ENCODE data around the gene FBXO17.
A peak's percentile ranks its signal among the peaks of the same experiment; 100 is the strongest.
"Not testable (repeated sequence)": the region's sequence is repeated elsewhere in the genome, so short reads cannot be mapped to it uniquely, and the experiment has no call there.

The FBXO17 gene

DNA sequence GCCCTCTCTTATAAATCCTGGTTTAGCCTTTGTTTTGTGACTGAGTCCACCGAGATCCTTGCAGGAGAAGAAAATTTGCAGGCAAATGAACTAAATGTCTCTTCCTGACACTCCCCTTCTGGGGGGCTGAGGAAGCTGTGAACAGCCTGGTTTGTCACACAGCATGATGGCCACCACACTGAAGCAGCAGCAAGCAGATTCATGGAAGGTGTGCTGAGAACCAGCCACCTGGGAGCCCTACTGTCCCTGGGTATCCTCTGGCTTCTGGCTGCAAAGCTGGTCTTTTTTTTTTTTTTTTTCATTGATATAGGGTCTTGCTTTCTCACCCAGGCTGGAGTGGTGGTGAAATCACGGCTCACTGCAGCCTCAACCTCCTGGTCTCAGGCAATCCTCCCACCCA is 33.6 kb downstream of the FBXO17 start:
- DNase-seq, result no peak

DNA sequence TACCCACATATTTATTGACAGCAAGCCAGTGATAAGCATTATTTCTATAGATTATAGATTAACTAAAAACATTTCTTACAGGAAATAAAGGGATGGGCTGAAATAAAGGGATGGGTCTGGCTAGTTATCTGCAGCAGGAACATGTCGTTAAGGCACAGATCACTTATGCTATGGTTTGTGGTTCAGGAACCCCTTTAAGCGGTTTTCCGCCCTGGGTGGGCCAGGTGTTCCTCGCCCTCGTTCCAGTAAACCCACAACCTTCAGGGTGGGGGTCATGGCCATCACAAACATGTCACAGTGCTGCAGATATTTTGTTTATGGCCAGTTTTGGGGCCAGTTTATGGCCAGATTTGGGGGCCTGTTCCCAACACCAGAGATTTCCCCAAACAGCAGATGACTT is 34.1 kb downstream of the FBXO17 start:
- not testable (repeated sequence) for DNase-seq

DNA sequence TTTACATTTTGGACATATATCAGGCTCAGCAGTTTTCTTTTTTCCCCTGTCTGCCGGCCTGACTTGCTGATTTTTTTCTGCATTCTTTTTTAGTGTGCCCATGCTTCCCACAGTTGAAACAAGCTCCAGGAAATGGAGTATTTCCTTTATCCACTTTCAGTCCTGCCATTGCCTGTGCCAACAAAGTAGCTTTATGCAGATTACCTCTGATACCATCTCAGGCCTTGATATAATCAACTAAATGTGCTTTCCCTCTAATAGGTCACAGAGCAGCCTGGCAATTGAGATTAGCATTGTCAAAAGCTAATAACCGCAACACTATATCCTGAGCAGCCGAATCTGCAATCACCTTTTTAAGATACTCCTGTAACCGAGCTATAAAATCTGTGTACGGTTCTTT is 35.6 kb downstream of the FBXO17 start:
- DNase-seq, result no peak

- DNase-seq, result no peak
Observed at GRCh38 chr19:38933544-38933943, 42.0 kb downstream of the FBXO17 start.

DNA sequence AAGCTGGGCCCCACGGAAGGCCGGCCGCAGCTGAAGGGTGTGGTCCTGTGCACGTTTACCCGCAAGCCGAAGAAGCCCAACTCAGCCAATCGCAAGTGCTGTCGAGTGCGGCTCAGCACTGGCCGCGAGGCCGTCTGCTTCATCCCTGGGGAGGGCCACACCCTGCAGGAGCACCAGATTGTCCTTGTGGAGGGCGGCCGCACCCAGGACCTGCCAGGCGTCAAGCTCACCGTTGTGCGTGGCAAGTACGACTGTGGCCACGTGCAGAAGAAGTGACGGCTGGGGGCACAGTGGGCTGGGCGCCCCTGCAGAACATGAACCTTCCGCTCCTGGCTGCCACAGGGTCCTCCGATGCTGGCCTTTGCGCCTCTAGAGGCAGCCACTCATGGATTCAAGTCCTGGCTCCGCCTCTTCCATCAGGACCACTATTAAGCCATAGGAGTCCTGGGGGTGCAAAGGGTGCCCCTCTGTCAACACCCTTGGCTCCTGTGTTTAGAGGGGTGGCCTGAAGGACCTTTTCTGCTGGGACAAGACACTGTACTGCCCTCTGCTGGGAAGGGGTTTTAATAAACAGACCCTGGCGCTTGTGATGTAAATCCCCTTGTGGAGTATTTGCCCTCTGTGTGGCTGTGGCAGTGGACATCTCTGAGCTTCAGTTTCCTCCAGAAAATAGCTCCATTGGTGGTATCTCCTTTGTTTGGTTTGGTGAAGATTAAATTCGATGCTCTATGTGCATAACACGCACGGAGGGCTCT is 42.9 kb downstream of the FBXO17 start:
- DNase-seq, result no peak

- no peak for DNase-seq
Observed at GRCh38 chr19:38931521-38931793, 44.1 kb downstream of the FBXO17 start.

- peak; percentile 99 for DNase-seq
Observed at GRCh38 chr19:38930776-38931520, 44.6 kb downstream of the FBXO17 start, which contains the start of gene MRPS12. TSS of gene MRPS12 (plus strand) at chr19:38930944. CDS start at chr19:38931295, 351 bp downstream.

- DNase-seq, result peak; percentile 95
Observed at GRCh38 chr19:38929929-38930775, 45.4 kb downstream of the FBXO17 start, which contains the start of gene SARS2. TSS of gene SARS2 (minus strand) at chr19:38930763. CDS start at chr19:38930736, 27 bp downstream.

DNA sequence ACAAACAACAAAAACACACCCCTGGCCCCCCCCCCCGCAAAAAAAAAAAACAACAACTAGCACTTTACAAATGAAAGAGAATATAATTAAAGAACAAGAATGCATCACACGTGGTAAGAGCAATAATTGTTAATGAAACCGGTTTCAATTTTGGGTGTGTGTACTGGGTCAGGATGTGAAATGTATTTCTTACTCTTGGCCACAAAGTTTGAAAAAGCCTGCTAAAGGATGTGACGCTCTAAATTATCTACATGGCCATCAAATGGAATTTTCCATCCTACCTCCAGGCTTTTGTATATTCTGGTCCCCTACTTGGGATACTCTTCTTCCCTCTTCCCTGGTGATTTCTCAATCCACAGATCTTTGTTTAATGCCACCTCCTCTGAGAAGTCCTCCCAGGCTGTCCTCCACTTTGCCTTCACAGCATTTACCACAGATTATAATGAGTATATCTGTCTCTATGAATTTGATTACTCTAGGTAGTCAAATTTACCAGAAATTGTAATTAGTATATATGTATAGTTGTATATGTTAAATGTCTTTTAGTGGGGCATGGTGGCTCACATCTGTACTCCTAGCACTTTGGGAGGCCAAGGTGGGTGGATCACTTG is 47.0 kb downstream of the FBXO17 start:
- DNase-seq, result no peak

- DNase-seq, result no peak
Observed at GRCh38 chr19:38924388-38924787, 51.2 kb downstream of the FBXO17 start.

DNA sequence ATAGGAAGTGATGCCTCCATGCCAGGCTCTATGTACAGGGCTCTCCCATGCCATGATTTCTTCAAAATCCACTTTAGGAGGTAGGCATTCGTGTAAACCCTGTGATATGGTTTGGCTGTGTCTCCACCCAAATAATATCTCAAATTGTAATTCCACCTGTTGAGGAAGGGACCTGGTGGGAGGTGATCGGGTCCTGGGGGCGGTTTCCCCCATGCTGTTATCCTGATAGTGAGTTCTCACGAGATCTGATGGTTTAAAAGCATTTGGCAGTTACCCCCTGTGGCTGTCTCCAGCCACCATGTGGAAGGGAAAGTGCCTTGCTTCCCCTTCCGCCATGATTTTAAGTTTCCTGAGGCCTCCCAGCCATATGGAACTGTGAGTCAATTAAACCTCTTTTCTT is 53.1 kb downstream of the FBXO17 start:
- no peak for DNase-seq

GRCh38 chr19:38921420-38922274 is 53.9 kb downstream of the FBXO17 start:
- DNase-seq, result no peak

- no peak for DNase-seq
Observed at GRCh38 chr19:38920602-38921419, 54.7 kb downstream of the FBXO17 start.

DNA sequence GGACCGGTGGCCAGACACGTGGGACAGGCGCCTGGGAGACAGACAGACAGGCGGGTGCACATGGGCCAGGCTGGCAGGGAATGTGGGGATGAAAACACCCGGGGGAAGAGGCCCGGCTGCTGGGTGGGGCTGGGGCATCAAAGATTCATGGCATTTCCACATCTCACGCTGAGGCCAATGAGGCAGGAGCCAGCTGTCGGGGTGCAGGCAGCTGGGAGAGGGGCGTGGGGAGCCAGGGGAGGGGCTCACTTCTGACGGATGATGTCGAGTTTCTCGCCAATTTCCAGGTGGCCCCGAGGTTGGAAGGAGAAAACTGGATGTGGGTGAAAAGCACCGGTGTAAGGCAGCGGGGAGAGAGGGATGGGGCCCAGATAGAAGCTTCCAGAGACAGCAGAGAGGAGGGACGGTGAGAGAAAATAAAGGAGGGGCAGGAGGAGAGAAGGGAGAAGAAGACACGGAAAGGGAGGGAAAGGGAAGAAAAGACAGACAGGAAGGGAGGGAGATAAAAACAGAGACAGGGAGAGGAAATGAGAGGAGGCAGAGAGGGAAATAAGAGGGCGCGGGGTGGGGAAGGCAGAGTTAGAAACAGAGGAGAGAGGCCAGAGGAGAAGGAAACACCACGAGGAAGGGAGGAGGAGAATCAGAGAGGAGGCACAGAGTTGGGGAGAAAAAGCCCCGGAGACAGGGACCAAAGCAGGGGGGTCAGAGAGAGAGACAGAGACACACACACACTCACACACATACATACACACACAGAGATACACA is 55.5 kb downstream of the FBXO17 start:
- no peak for DNase-seq

DNA sequence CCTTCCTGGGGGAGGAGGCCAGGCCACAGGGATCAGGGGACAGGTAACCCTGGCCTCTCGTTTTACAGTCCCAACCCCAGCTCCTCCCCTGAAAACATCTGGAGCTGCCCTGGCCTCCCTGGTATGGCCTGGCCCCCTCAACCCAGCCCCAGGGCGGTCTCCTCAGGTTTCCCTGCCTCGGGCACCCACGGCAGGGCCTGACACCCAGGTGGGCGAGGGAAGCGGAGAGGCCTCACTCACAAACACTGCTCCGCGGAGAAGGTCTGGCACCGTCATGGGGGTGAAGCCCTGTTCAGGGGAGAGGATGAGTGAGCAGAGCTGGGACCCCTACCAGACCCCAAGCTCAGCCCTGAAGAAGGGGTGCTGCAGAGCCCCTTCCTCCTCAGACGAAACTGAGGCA is 57.0 kb downstream of the FBXO17 start:
- DNase-seq, result no peak

GRCh38 chr19:38917921-38918491 is 57.5 kb downstream of the FBXO17 start:
- no peak for DNase-seq

DNA sequence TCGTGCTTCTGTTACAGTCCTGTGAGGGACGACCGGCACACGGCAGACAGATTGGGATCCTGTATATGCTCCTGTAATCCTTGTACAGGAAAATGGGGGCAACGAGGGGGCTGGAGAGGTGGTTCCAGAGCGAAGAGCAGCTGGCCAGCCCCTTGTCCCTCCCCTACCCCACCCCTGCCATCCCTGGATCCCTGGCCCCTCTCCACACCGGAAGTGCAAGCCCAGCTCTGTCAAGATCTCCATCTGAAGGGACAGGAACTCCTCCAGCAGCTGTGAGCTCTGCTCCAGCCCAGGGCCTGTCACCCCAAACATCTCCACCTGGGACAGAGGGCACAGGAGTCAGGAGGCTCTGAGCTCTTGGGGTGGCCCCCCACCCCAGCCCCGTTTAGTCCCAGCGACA is 58.0 kb downstream of the FBXO17 start:
- DNase-seq, result no peak

DNA sequence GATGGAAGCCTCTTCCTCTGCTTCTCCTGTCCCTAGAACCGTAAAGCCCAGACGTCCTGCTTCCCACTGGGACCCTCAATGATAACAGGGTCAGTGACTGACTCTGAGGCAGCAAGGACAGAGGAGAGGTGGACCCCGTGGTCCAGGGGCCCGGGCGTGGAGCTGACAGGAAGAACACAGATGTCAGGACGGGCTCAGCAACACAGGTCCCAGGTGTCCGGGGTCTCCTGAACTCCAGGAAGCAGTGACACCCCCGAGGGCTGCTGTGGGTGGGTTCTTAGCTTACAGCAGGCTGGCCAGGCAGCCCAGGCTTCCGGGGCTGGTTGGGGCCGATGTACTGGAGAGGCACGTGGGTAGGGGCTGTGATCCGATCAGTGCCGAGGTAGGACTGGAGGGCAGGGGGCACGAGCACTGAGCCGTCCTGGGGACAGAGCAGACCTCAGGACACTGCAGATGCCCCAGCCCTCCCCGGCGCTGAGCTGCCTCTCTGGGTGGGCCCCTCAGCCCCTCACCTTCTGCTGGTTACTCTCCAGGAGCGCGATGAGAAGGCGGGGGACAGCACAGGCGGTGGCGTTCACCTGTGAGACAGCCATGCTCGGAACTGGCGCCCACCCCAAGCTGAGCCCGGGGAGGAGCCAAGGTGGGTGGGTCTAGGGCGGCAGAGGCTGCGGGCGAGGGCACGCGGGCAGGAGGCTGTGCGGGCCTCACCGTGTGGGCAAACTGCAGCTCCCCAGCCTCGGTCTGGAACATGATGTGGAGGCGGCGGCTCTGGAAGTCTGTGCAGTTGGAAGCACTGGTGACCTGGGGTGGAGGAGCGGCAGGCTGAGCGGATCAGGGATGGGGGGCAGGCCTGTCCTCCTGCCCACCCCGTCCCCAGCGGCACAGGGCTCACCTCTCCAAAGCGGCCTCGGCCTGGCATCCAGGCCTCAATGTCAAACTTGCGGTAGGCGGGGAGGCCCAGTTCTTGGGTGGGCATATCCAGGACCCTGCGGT is 59.9 kb downstream of the FBXO17 start:
- no peak for DNase-seq

- no peak for DNase-seq
Observed at GRCh38 chr19:38913958-38914357, 61.6 kb downstream of the FBXO17 start.

Data from NCI-H1105 treated with DMSO at 0.1 percent for 48 hours (cell line).